Activated CD4-positive, alpha-beta T cell treated with anti-CD3 and anti-CD28 coated beads for 36 hours (primary cell): ENCODE results near the gene SPATA4. TPM values are rescaled to one million over a fixed set of nuclear protein-coding genes. Genes with fewer than 3 reads are reported as not detected.

Experiments used
- ATAC-seq: fragments of 200-7000 bp; cut with Tn5 transposase; one replicate; pipeline ENCODE4 v1.10.0; 2021; ENCODE audit warnings: mild to moderate bottlenecking, moderate library complexity
- CTCF ChIA-PET: fragments of 350-600 bp; sonication (Branson Sonifier 250); formaldehyde crosslinking; loops from one replicate; lab custom pipeline; 2021; ENCODE audit warnings: antibody characterized with exemption; lab: Charles Lee
- POLR2A ChIA-PET: fragments of 350-600 bp; sonication (Branson Sonifier 250); formaldehyde crosslinking; loops from one replicate; lab custom pipeline; 2021; ENCODE audit warnings: antibody characterized with exemption, inconsistent platforms; lab: Charles Lee
- DNase-seq: peaks from one replicate; pipeline ENCODE4 v3.0.0-alpha.2; 2020
- H3K27ac Mint-ChIP-seq: one replicate; pipeline ENCODE4 v1.8.0; 2021; ENCODE audit warnings: mixed read lengths
- H3K27me3 Mint-ChIP-seq: one replicate; pipeline ENCODE4 v1.8.0; 2021; ENCODE audit warnings: mixed read lengths
- H3K36me3 Mint-ChIP-seq: one replicate; pipeline ENCODE4 v1.8.0; 2021; ENCODE audit warnings: low read depth, mixed read lengths
- H3K4me1 Mint-ChIP-seq: one replicate; pipeline ENCODE4 v1.8.0; 2021; ENCODE audit warnings: mixed read lengths
- H3K4me3 Mint-ChIP-seq: one replicate; pipeline ENCODE4 v1.8.0; 2021; ENCODE audit warnings: mild to moderate bottlenecking, moderate library complexity, mixed read lengths
- H3K9me3 Mint-ChIP-seq: one replicate; pipeline ENCODE4 v1.8.0; 2021; ENCODE audit warnings: low read depth, mixed read lengths
- intact Hi-C, 2 experiments: fragments of 100-400 bp; cut with DNase I in 1 of 2; cut with micrococcal nuclease in 1 of 2; formaldehyde crosslinking; loops; one replicate each; pipeline versions ENCODE4 v1.14.2 to v1.15.1; 2022 to 2024; cut with DNase I, micrococcal nuclease
- total RNA-seq, 2 experiments: library from RNA; stranded (reverse); gene quantifications; one replicate each; pipeline ENCODE4 v1.2.3, GENCODE V29; 2021

Gene SPATA4
- total RNA-seq, 2 experiments from 2014 or later, result not detected

- H3K4me3 Mint-ChIP-seq, result no peak overlapping the region
- H3K4me1 Mint-ChIP-seq, result peaks cover 27% of the 10 kb centered on the region
- H3K27me3 Mint-ChIP-seq, result peaks cover 32% of the 10 kb centered on the region
- no peak for ATAC-seq
- no peak for DNase-seq
- no peaks in the 10 kb centered on the region for H3K36me3 Mint-ChIP-seq
- intact Hi-C loops, result no loop called here
- no peaks in the 10 kb centered on the region for H3K9me3 Mint-ChIP-seq
- POLR2A ChIA-PET, result no interaction called here
- CTCF ChIA-PET, result interaction anchor here (0.6 kb wide), 1 partner anchor 30 kb away, joined by 3 read pairs; no protein-coding TSS in a partner anchor
- no peak overlapping the region for H3K27ac Mint-ChIP-seq
Measured at GRCh38 chr4:176189891-176190795, 5.2 kb downstream of the SPATA4 start.

- intact Hi-C loops, result no loop called here
- Mint-ChIP-seq H3K27ac (no peak overlapping the region), H3K27me3 (peaks cover 32% of the 10 kb centered on the region), H3K4me1 (peaks cover 15% of the 10 kb centered on the region), H3K36me3 (no peaks in the 10 kb centered on the region), H3K4me3 (no peak overlapping the region), H3K9me3 (no peaks in the 10 kb centered on the region)
- ATAC-seq, result no peak
- ChIA-PET POLR2A (no interaction called here), CTCF (no interaction called here)
- DNase-seq, result no peak
Measured at GRCh38 chr4:176188654-176189053, 6.7 kb downstream of the SPATA4 start.

DNA sequence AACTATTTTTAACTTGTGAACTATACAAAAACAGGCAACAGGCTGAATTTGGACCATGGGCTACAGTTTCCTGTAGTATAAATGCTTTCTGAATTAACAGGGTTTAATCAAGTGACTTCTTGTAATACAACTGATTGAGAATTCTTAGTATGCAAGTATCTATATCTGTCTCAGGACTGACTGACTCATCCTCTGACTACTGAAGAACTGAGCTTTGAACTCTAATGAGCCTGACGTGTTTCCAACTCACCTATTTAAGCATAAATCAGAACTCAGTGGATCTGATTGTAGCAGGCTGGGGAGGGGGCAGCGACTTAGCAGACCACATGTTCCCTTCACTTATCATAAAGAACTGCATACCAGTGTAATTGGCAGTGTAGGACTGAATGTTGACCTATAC lies 7.8 kb downstream of the SPATA4 start:
- intact Hi-C loops, result no loop called here
- H3K27ac Mint-ChIP-seq, result no peak overlapping the region
- H3K4me1 Mint-ChIP-seq, result peaks cover 10% of the 10 kb centered on the region
- no peak overlapping the region for H3K4me3 Mint-ChIP-seq
- H3K36me3 Mint-ChIP-seq, result no peaks in the 10 kb centered on the region
- DNase-seq, result no peak
- H3K9me3 Mint-ChIP-seq, result no peaks in the 10 kb centered on the region
- ChIA-PET CTCF (no interaction called here), POLR2A (no interaction called here)
- peak; percentile 95 for ATAC-seq
- peaks cover 36% of the 10 kb centered on the region for H3K27me3 Mint-ChIP-seq

GRCh38 chr4:176186671-176187395 lies 8.6 kb downstream of the SPATA4 start:
- peaks cover 10% of the 10 kb centered on the region for H3K4me1 Mint-ChIP-seq
- H3K27ac Mint-ChIP-seq, result no peak overlapping the region
- H3K4me3 Mint-ChIP-seq, result no peak overlapping the region
- H3K36me3 Mint-ChIP-seq, result no peaks in the 10 kb centered on the region
- ChIA-PET POLR2A (no interaction called here), CTCF (no interaction called here)
- DNase-seq (no peak), ATAC-seq (no peak)
- H3K9me3 Mint-ChIP-seq, result no peaks in the 10 kb centered on the region
- peaks cover 33% of the 10 kb centered on the region for H3K27me3 Mint-ChIP-seq
- intact Hi-C loops, result no loop called here

- no peak for DNase-seq
- Mint-ChIP-seq H3K27me3 (peaks cover 25% of the 10 kb centered on the region), H3K4me1 (peaks cover 10% of the 10 kb centered on the region)
Measured at GRCh38 chr4:176186067-176186466, 9.3 kb downstream of the SPATA4 start.

DNA sequence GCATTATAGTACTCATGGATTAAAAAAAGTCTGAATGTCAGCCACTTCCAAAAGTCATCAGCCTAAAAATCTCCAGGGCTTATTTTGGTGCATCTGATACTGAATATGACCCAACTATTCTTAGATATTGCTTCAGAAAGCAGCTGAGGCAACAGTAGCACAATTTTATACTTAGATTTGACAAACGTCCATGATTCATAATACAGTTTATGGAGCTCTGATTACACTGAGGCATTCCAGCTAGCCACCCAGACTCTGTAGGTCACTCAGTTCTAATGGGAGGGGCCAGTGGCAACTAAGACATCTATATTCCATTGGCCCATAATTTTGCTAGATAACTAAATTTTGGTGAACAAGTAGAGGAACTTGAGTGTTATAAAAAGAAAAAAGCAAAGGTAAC lies 10.3 kb downstream of the SPATA4 start:
- DNase-seq (no peak), ATAC-seq (no peak)
- Mint-ChIP-seq H3K27me3 (peaks cover 22% of the 10 kb centered on the region), H3K27ac (no peak overlapping the region), H3K36me3 (no peaks in the 10 kb centered on the region), H3K4me1 (peaks cover 10% of the 10 kb centered on the region), H3K9me3 (no peaks in the 10 kb centered on the region), H3K4me3 (no peak overlapping the region)
- ChIA-PET POLR2A (no interaction called here), CTCF (no interaction called here)
- intact Hi-C loops, result no loop called here

More at GRCh38 chr4:176186067-176186466, 9.3 kb downstream of the SPATA4 start:
- intact Hi-C loops, result no loop called here
- Mint-ChIP-seq H3K27ac (no peak overlapping the region), H3K36me3 (no peaks in the 10 kb centered on the region), H3K4me3 (no peak overlapping the region), H3K9me3 (no peaks in the 10 kb centered on the region)
- CTCF ChIA-PET, result no interaction called here
- POLR2A ChIA-PET, result no interaction called here
- ATAC-seq, result no peak

GRCh38 chr4:176163041-176163440 lies 32.3 kb downstream of the SPATA4 start:
- H3K9me3 Mint-ChIP-seq, result no peaks in the 10 kb centered on the region
- intact Hi-C loops, result no loop called here
- ATAC-seq, result no peak
- H3K27me3 Mint-ChIP-seq, result no peaks in the 10 kb centered on the region
- no peaks in the 10 kb centered on the region for H3K36me3 Mint-ChIP-seq
- POLR2A ChIA-PET, result no interaction called here
- CTCF ChIA-PET, result interaction anchor here (0.9 kb wide), 1 partner anchor 9 kb away, joined by 3 read pairs; no protein-coding TSS in a partner anchor
- DNase-seq, result no peak
- no peak overlapping the region for H3K4me3 Mint-ChIP-seq
- H3K27ac Mint-ChIP-seq, result no peak overlapping the region
- H3K4me1 Mint-ChIP-seq, result no peaks in the 10 kb centered on the region

- intact Hi-C loops, result no loop called here
- ChIA-PET POLR2A (no interaction called here), CTCF (interaction anchor here (0.6 to 0.8 kb wide), 2 partner anchors 58 to 215 kb away, joined by 3 read pairs; no protein-coding TSS in a partner anchor)
- Mint-ChIP-seq H3K27me3 (no peaks in the 10 kb centered on the region), H3K4me3 (no peak overlapping the region), H3K9me3 (no peaks in the 10 kb centered on the region), H3K27ac (no peak overlapping the region), H3K36me3 (no peaks in the 10 kb centered on the region), H3K4me1 (no peaks in the 10 kb centered on the region)
- ATAC-seq (no peak), DNase-seq (no peak)
Measured at GRCh38 chr4:176156656-176157055, 38.7 kb downstream of the SPATA4 start.

- no peaks in the 10 kb centered on the region for H3K27me3 Mint-ChIP-seq
- no peak overlapping the region for H3K27ac Mint-ChIP-seq
- CTCF ChIA-PET, result no interaction called here
- POLR2A ChIA-PET, result no interaction called here
- H3K4me1 Mint-ChIP-seq, result no peaks in the 10 kb centered on the region
- H3K9me3 Mint-ChIP-seq, result no peaks in the 10 kb centered on the region
- DNase-seq, result no peak
- no peak for ATAC-seq
- no peaks in the 10 kb centered on the region for H3K36me3 Mint-ChIP-seq
- intact Hi-C loops, result no loop called here
- no peak overlapping the region for H3K4me3 Mint-ChIP-seq
Measured at GRCh38 chr4:176153124-176153523, 42.3 kb downstream of the SPATA4 start.

DNA sequence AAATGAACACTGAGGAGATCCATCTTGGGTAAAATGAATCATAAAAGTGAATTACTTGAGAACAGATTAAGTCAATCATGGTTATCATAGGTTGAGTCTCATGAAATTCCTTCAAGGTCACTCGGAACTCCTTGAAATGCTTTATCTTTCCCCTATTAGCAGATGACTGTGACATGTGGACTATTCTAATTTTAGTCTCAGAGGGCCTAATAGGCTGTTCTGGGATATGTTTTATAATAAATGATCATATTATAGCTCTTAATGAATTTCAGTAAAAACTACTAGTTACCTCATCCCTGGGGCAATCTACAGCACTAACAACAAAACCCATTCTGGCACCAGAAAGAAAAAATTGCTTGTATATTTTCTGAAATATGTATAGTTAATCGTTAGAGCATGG lies 44.7 kb downstream of the SPATA4 start:
- intact Hi-C loops, result loop anchor here (1.0 kb wide), 2 partner anchors 127 to 191 kb away; no protein-coding TSS in a partner anchor
- H3K36me3 Mint-ChIP-seq, result no peaks in the 10 kb centered on the region
- ChIA-PET CTCF (interaction anchor here (0.7 to 2.0 kb wide), 5 partner anchors 11 to 190 kb away, joined by 3 to 12 read pairs (median 4); no protein-coding TSS in a partner anchor), POLR2A (no interaction called here)
- no peak overlapping the region for H3K4me3 Mint-ChIP-seq
- no peaks in the 10 kb centered on the region for H3K9me3 Mint-ChIP-seq
- H3K27me3 Mint-ChIP-seq, result no peaks in the 10 kb centered on the region
- DNase-seq, result no peak
- no peaks in the 10 kb centered on the region for H3K4me1 Mint-ChIP-seq
- H3K27ac Mint-ChIP-seq, result no peak overlapping the region
- no peak for ATAC-seq

- ATAC-seq (no peak), DNase-seq (no peak)
- H3K4me1 Mint-ChIP-seq, result no peaks in the 10 kb centered on the region
- H3K27me3 Mint-ChIP-seq, result no peaks in the 10 kb centered on the region
- ChIA-PET CTCF (interaction anchor here (0.7 to 2.0 kb wide), 5 partner anchors 11 to 190 kb away, joined by 3 to 12 read pairs (median 4); no protein-coding TSS in a partner anchor), POLR2A (no interaction called here)
- H3K9me3 Mint-ChIP-seq, result no peaks in the 10 kb centered on the region
- intact Hi-C loops, result loop anchor here (1.0 kb wide), 2 partner anchors 127 to 191 kb away; no protein-coding TSS in a partner anchor
- H3K36me3 Mint-ChIP-seq, result no peaks in the 10 kb centered on the region
- H3K4me3 Mint-ChIP-seq, result no peak overlapping the region
- H3K27ac Mint-ChIP-seq, result no peak overlapping the region
Measured at GRCh38 chr4:176150356-176150682, 45.1 kb downstream of the SPATA4 start.
